Measurements from ENCODE around the gene BNIP3. TPM values are rescaled to one million over a fixed set of nuclear protein-coding genes. Genes with fewer than 3 reads are reported as not detected.
A peak's percentile ranks its signal among the peaks of the same experiment; 100 is the strongest.

BNIP3 gene
- total and polyA plus RNA-seq, 2 of the 13 experiments (the other 11 are each of a cell fraction or from before 2014, with no cell fraction given): 73.7 to 223 TPM

DNA sequence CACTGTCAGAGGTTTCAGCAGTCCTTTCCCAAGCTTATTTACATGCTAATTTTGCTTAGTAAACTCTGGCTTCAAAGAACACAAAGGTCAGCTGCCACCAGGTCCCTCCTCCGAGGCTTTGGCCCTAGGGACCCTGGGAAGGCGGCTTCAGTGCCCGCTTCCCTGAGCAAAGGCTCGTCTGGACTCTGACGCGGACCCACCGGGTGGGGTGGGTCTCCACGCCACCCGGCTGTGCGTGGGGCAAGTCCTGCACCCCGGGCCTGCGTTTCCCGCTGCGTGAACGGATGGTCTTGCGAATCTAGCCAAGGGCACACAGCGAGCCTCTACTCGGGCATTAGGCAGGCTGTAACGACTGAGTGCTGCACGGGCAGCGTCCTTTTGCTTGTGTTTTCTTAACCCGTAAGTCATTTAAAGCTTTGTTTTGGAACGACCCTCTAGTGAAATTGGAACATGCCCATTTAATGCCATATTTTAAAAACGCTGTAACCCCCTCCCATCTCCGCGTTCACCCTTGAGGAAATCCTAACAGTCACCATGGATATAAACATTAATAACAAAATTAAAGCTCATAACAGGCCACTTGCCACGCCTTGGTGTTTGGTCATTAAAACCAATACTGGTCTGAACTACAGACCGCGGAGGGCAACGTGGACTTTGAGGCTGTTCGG lies 828 bp downstream of the BNIP3 start (continued):
- no peak for TF ChIP-seq ZNF430 (CRISPR knock-in tag; IDR thresholded peaks at IDR 0.05)
- 0 out of 2 replicates have a peak, but pooled peaks have one; percentile 12 for TF ChIP-seq ZNF337 (CRISPR knock-in tag; IDR thresholded peaks at IDR 0.05; ENCODE audit: borderline replicate concordance, low read depth)
- TF ChIP-seq ZNF143 (CRISPR knock-in tag; IDR thresholded peaks at IDR 0.05): peak; percentile 50; the same call in 1 of the 2 replicates
- no peak for TF ChIP-seq ZSCAN21 (CRISPR knock-in tag; IDR thresholded peaks at IDR 0.05; ENCODE audit: borderline replicate concordance)
- no peak for TF ChIP-seq FOSL1 (CRISPR knock-in tag; IDR thresholded peaks at IDR 0.05; ENCODE audit: borderline replicate concordance)
- TF ChIP-seq, protein P1, sequence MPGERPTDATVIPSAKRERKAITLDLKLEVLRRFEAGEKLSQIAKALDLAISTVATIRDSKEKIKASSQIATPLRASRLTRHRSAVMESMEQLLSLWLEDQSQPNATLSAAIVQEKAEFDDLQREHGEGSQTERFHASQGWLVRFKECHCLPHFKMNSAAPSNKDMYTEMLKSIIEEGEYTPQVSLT (CRISPR knock-in tag; IDR thresholded peaks at IDR 0.05; ENCODE audit: borderline replicate concordance, low read depth): no peak
- no peak for TF ChIP-seq ZNF652 (CRISPR knock-in tag; IDR thresholded peaks at IDR 0.05; ENCODE audit: borderline replicate concordance, low read depth)
- TF ChIP-seq SOX13 (IDR thresholded peaks at IDR 0.05): no peak
- TF ChIP-seq SOX13 (CRISPR knock-in tag; conservative IDR thresholded peaks at IDR 0.05 in 1 of 2, IDR thresholded peaks at IDR 0.05 in 1 of 2): peak in 1 of 2 experiments; percentile 12; a peak in 1 of 4 replicates
- TF ChIP-seq ZNF234 (CRISPR knock-in tag; conservative IDR thresholded peaks at IDR 0.05): peak; percentile 62; the same call in 1 of the 2 replicates
- TF ChIP-seq, protein P2, sequence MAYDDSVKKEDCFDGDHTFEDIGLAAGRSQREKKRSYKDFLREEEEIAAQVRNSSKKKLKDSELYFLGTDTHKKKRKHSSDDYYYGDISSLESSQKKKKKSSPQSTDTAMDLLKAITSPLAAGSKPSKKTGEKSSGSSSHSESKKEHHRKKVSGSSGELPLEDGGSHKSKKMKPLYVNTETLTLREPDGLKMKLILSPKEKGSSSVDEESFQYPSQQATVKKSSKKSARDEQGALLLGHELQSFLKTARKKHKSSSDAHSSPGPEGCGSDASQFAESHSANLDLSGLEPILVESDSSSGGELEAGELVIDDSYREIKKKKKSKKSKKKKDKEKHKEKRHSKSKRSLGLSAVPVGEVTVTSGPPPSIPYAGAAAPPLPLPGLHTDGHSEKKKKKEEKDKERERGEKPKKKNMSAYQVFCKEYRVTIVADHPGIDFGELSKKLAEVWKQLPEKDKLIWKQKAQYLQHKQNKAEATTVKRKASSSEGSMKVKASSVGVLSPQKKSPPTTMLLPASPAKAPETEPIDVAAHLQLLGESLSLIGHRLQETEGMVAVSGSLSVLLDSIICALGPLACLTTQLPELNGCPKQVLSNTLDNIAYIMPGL (CRISPR knock-in tag; IDR thresholded peaks at IDR 0.05; ENCODE audit: borderline replicate concordance in 1 of 2, low read depth in 1 of 2): 0 out of 4 replicates have a peak, but pooled peaks have one; percentile 26 to 59
- 0 out of 2 replicates have a peak, but pooled peaks have one; percentile 13 for TF ChIP-seq MTA1 (CRISPR knock-in tag; IDR thresholded peaks at IDR 0.05; ENCODE audit: borderline replicate concordance)
- TF ChIP-seq, protein P3, sequence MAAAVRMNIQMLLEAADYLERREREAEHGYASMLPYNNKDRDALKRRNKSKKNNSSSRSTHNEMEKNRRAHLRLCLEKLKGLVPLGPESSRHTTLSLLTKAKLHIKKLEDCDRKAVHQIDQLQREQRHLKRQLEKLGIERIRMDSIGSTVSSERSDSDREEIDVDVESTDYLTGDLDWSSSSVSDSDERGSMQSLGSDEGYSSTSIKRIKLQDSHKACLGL (CRISPR knock-in tag; IDR thresholded peaks at IDR 0.05): no peak
- TF ChIP-seq NR2F2 (IDR thresholded peaks at IDR 0.05; ENCODE audit: borderline replicate concordance, low read depth): no peak
- 0 out of 2 replicates have a peak, but pooled peaks have one; percentile 39 for TF ChIP-seq SAFB2 (CRISPR knock-in tag; IDR thresholded peaks at IDR 0.05; ENCODE audit: borderline replicate concordance, low read depth)
- TF ChIP-seq FOXA1 (IDR thresholded peaks at IDR 0.05): no peak
- TF ChIP-seq FOXA1 (CRISPR knock-in tag; IDR thresholded peaks at IDR 0.05): no peak; the same call in 1 of the 2 replicates
- TF ChIP-seq ZNF431 (CRISPR knock-in tag; IDR thresholded peaks at IDR 0.05; ENCODE audit: borderline replicate concordance, low read depth): no peak
- TF ChIP-seq KDM2A (CRISPR knock-in tag; IDR thresholded peaks at IDR 0.05; ENCODE audit: borderline replicate concordance, low read depth): peak; percentile 12; the same call in 1 of the 2 replicates
- TF ChIP-seq GATAD1 (CRISPR knock-in tag; IDR thresholded peaks at IDR 0.05): 0 out of 2 replicates have a peak, but pooled peaks have one; percentile 35
- no peak for TF ChIP-seq ZNF841 (CRISPR knock-in tag; IDR thresholded peaks at IDR 0.05; ENCODE audit: borderline replicate concordance)
- 0 out of 2 replicates have a peak, but pooled peaks have one; percentile 30 for TF ChIP-seq HDAC1 (CRISPR knock-in tag; IDR thresholded peaks at IDR 0.05)
- no peak for TF ChIP-seq ZNF737 (CRISPR knock-in tag; IDR thresholded peaks at IDR 0.05; ENCODE audit: borderline replicate concordance)
- TF ChIP-seq ATRX (CRISPR knock-in tag; IDR thresholded peaks at IDR 0.05; ENCODE audit: borderline replicate concordance): no peak
- TF ChIP-seq, protein P4, sequence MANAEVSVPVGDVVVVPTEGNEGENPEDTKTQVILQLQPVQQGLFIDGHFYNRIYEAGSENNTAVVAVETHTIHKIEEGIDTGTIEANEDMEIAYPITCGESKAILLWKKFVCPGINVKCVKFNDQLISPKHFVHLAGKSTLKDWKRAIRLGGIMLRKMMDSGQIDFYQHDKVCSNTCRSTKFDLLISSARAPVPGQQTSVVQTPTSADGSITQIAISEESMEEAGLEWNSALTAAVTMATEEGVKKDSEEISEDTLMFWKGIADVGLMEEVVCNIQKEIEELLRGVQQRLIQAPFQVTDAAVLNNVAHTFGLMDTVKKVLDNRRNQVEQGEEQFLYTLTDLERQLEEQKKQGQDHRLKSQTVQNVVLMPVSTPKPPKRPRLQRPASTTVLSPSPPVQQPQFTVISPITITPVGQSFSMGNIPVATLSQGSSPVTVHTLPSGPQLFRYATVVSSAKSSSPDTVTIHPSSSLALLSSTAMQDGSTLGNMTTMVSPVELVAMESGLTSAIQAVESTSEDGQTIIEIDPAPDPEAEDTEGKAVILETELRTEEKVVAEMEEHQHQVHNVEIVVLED (CRISPR knock-in tag; IDR thresholded peaks at IDR 0.05; ENCODE audit: borderline replicate concordance): no peak
- peak; percentile 90; the same call in 1 of the 2 replicates for TF ChIP-seq MTF2 (CRISPR knock-in tag; IDR thresholded peaks at IDR 0.05; ENCODE audit: borderline replicate concordance)

Measured in HepG2 (cell line).